K562 (cell line): ENCODE results near the gene BCKDK. TPM values are rescaled to one million over a fixed set of nuclear protein-coding genes. Genes with fewer than 3 reads are reported as not detected.
A peak's percentile ranks its signal among the peaks of the same experiment; 100 is the strongest.

Source experiments
- ATAC-seq: fragments of 200-7000 bp; cut with Tn5 transposase; 3 replicates; pipeline ENCODE4 v1.9.1; 2020; ENCODE audit warnings: moderate library complexity
- BruUV-seq: library from RNA; stranded (reverse); fragments of 400-500 nt; replicated peaks from 2 replicates; lab custom pipeline; 2021; lab: Mats Ljungman, UMichigan
- CTCF ChIA-PET: fragments of 300-600 bp; formaldehyde crosslinking; extraction: SDS; loops from one replicate; lab custom pipeline; 2021; ENCODE audit warnings: low intra/inter-chr PET ratio; lab: Yijun Ruan, JAX
- POLR2A ChIA-PET: fragments of 300-600, 350-650 bp; sonication (Branson Sonifier 250); formaldehyde crosslinking; extraction: SDS; loops from one replicate; lab custom pipeline; 2021; ENCODE audit warnings: antibody characterized with exemption, inconsistent platforms; lab: Yijun Ruan, JAX
- DNase-seq, 4 experiments: peaks; one replicate each; pipeline versions ENCODE4 v3.0.0 to v3.0.0-alpha.2; 2011 to 2018; ENCODE audit warnings: low spot score in 3 of 4, mixed read lengths in 3 of 4; ENCODE audit errors: extremely low read depth in 1 of 4
- FAIRE-seq: peaks from 2 replicates; lab custom pipeline; 2011; peaks lifted over from hg19 to GRCh38; lab: Jason Lieb, UNC
- H2AFZ ChIP-seq: 2 replicates; pipeline ENCODE4 v1.6.0; 2011; ENCODE audit warnings: low read depth, low read length, control low read depth, inconsistent platforms
- H3K27ac ChIP-seq: fragments of 200-600 bp; 3 replicates; pipeline ENCODE4 v1.8.0; 2011; ENCODE audit warnings: low read depth, mild to moderate bottlenecking, control low read depth, inconsistent platforms, low read length, moderate library complexity, mixed read lengths; ENCODE audit errors: extremely low read depth
- H3K27me3 ChIP-seq, 2 experiments: fragments of 300-600 bp in 1 of 2; 2 replicates in 1 of 2; 3 replicates in 1 of 2; pipeline versions ENCODE4 v1.6.0 to v1.8.0; 2011; ENCODE audit warnings: inconsistent platforms in 2 of 2, low read length in 2 of 2, mild to moderate bottlenecking in 1 of 2, mixed read lengths in 1 of 2, moderate library complexity in 1 of 2; ENCODE audit not compliant: control insufficient read depth in 2 of 2, insufficient read depth in 2 of 2
- H3K36me3 ChIP-seq: fragments of 300-600 bp; 3 replicates; pipeline ENCODE4 v1.8.0; 2011; ENCODE audit warnings: mild to moderate bottlenecking, low read length, inconsistent platforms; ENCODE audit not compliant: control insufficient read depth, insufficient read depth
- H3K4me1 ChIP-seq, 2 experiments: fragments of 200-600 bp in 1 of 2; replicated peaks in 1 of 2; 2 replicates in 1 of 2; 3 replicates in 1 of 2; pipeline versions ENCODE4 v1.5.1 to v1.8.0; 2011; ENCODE audit warnings: inconsistent platforms in 2 of 2, low read length in 2 of 2, mild to moderate bottlenecking in 1 of 2, mixed read lengths in 1 of 2, moderate library complexity in 1 of 2; ENCODE audit not compliant: control insufficient read depth in 2 of 2, insufficient read depth in 2 of 2
- H3K4me2 ChIP-seq: 2 replicates; pipeline ENCODE4 v1.6.1; 2011; ENCODE audit warnings: low read length, control low read depth, inconsistent platforms, mixed read lengths; ENCODE audit not compliant: insufficient read depth
- H3K4me3 ChIP-seq: fragments of 200-600 bp; sonication (generic), shearing (Covaris generic); 2 replicates; pipeline ENCODE4 v1.5.1; 2016; ENCODE audit warnings: control low read depth, inconsistent platforms
- H3K79me2 ChIP-seq: fragments of 200-600 bp; 3 replicates; pipeline ENCODE4 v1.8.0; 2011; ENCODE audit warnings: low read length, inconsistent platforms; ENCODE audit not compliant: control insufficient read depth, insufficient read depth
- H3K9ac ChIP-seq, 2 experiments: 2 replicates each; pipeline versions ENCODE4 v1.6.0 to v1.6.1; 2011; ENCODE audit warnings: low read depth in 2 of 2, low read length in 2 of 2, control low read depth in 1 of 2, inconsistent platforms in 1 of 2, mild to moderate bottlenecking in 1 of 2, mixed read lengths in 1 of 2; ENCODE audit not compliant: insufficient read depth in 1 of 2
- H3K9me1 ChIP-seq: one replicate; pipeline ENCODE4 v1.6.0; 2011; ENCODE audit warnings: inconsistent platforms, mild to moderate bottlenecking, low read length, moderate library complexity; ENCODE audit not compliant: control insufficient read depth, insufficient read depth
- H3K9me3 ChIP-seq: replicated peaks from 2 replicates; pipeline ENCODE4 v1.5.1; 2011; ENCODE audit warnings: low read depth, low read length, inconsistent platforms; ENCODE audit not compliant: control insufficient read depth, insufficient read depth
- H4K20me1 ChIP-seq: replicated peaks from 2 replicates; pipeline ENCODE4 v1.6.1; 2011; ENCODE audit warnings: low read length, inconsistent platforms, mixed read lengths; ENCODE audit not compliant: control insufficient read depth, insufficient read depth
- ETV1 ChIP-seq: fragments of 450-650 bp; conservative IDR thresholded peaks from 2 replicates; pipeline ENCODE4 v1.6.1; 2016; ENCODE audit warnings: missing genetic modification characterization, control low read depth, low read depth, missing compliant biosample characterization
- HDAC2 ChIP-seq: fragments of 450-650 bp; IDR thresholded peaks from 2 replicates; pipeline ENCODE4 v1.6.1; 2016; ENCODE audit warnings: mild to moderate bottlenecking
- MEF2D ChIP-seq: conservative IDR thresholded peaks from 2 replicates; pipeline ENCODE4 v1.6.1; 2016; ENCODE audit warnings: low read depth, missing genetic modification characterization, missing compliant biosample characterization
- MIER1 ChIP-seq: fragments of 450-650 bp; IDR thresholded peaks from 2 replicates; pipeline ENCODE4 v1.6.1; 2016; ENCODE audit warnings: antibody characterized with exemption, mild to moderate bottlenecking, low read depth
- PHF21A ChIP-seq: fragments of 450-650 bp; IDR thresholded peaks from 2 replicates; pipeline ENCODE4 v1.6.1; 2017; ENCODE audit warnings: low read depth, borderline replicate concordance
- SNRNP70 ChIP-seq: fragments of 200-400 bp; formaldehyde crosslinking; optimal IDR thresholded peaks from 2 replicates; pipeline ENCODE3; 2017; ENCODE audit warnings: low read depth, low read length
- TFAP4 ChIP-seq: sonication (generic); formaldehyde crosslinking; IDR thresholded peaks from 2 replicates; pipeline ENCODE4 v1.8.0; 2022; ENCODE audit warnings: missing genetic modification reagents, mild to moderate bottlenecking, moderate library complexity, borderline replicate concordance
- XRCC5 ChIP-seq: fragments of 200-400 bp; formaldehyde crosslinking; IDR thresholded peaks from 2 replicates; pipeline ENCODE4 v1.6.1; 2017; ENCODE audit warnings: low read depth, mild to moderate bottlenecking, low read length
- ZNF592 ChIP-seq: fragments of 450-650 bp; IDR thresholded peaks from 2 replicates; pipeline ENCODE4 v1.6.1; 2017; ENCODE audit warnings: antibody characterized with exemption, mild to moderate bottlenecking
- ZNF780A ChIP-seq: fragments of 250-450 bp; sonication (Bioruptor Pico); IDR thresholded peaks from 2 replicates; pipeline ENCODE4 v1.5.0; 2021; ENCODE audit warnings: mild to moderate bottlenecking
- WGBS: fragments of 100-300 bp; shearing (Covaris generic); methylation state at CpG from one replicate; pipeline ENCODE4 v1.1.6; 2016; ENCODE audit warnings: low coverage, mixed read lengths; ENCODE audit not compliant: insufficient coverage; ENCODE audit errors: missing lambda C conversion rate; 5-methylcytosine and 5-hydroxymethylcytosine counted together
- in situ Hi-C: fragments of 300-500 bp; cut with MboI; formaldehyde crosslinking; loops from 4 replicates; pipeline ENCODE4 v1.15.0; 2018; ENCODE audit warnings: inconsistent platforms, mixed read lengths
- intact Hi-C: fragments of 100-400 bp; cut with micrococcal nuclease; formaldehyde crosslinking; loops from 2 replicates; pipeline ENCODE4 v1.14.2; 2022
- polyA plus RNA-seq, 8 experiments: library from polyadenylated mRNA; depleted of rRNA in 4 of 8; stranded (reverse) in 5 of 8; unstranded in 3 of 8; fragments of >200 nt; fragmentation: Nextera tagmentation in 2 of 8; fragmentation: Illumina TruSeq in 1 of 8; extraction: Ambion mirVana in 2 of 8; extraction: Trizol in 1 of 8; gene quantifications; 2 replicates each; pipeline versions ENCODE4 v1.2.1 to v1.2.3, GENCODE V29; 2011 to 2014; ENCODE audit warnings: inconsistent platforms in 1 of 8, missing spikeins in 1 of 8
- total RNA-seq, 7 experiments: library from RNA; depleted of rRNA in 6 of 7; stranded (reverse); fragments of >200 nt in 6 of 7; fragmentation: Illumina TruSeq in 2 of 7; extraction: Trizol in 2 of 7; gene quantifications; 2 replicates each; pipeline versions ENCODE4 v1.2.1 to v1.2.3, GENCODE V29; 2011 to 2021; ENCODE audit warnings: low replicate concordance in 1 of 7
- TF ChIP-seq, protein P1 (sequence below): sonication (generic); formaldehyde crosslinking; IDR thresholded peaks from 2 replicates; pipeline ENCODE4 v1.5.0; 2020; ENCODE audit warnings: missing genetic modification reagents
- TF ChIP-seq, protein P2 (sequence below): fragments of 250-450 bp; sonication (Bioruptor Pico); IDR thresholded peaks from 2 replicates; pipeline ENCODE4 v1.8.0; 2022; ENCODE audit warnings: moderate library complexity, mild to moderate bottlenecking, inconsistent platforms
- TF ChIP-seq, protein P3 (sequence below), 2 experiments: fragments of 450-650 bp in 1 of 2; sonication (generic) in 1 of 2; formaldehyde crosslinking; conservative IDR thresholded peaks; 2 replicates each; pipeline versions ENCODE4 v1.4.0 to v1.8.1; 2020 to 2022; ENCODE audit warnings: mild to moderate bottlenecking in 1 of 2, missing genetic modification reagents in 1 of 2

The BCKDK gene
- total and polyA plus RNA-seq, 9 of the 15 experiments (the other 6 are each of a cell fraction or from before 2014, with no cell fraction given), result 0.58 to 34.8 (median 13.1) TPM

DNA sequence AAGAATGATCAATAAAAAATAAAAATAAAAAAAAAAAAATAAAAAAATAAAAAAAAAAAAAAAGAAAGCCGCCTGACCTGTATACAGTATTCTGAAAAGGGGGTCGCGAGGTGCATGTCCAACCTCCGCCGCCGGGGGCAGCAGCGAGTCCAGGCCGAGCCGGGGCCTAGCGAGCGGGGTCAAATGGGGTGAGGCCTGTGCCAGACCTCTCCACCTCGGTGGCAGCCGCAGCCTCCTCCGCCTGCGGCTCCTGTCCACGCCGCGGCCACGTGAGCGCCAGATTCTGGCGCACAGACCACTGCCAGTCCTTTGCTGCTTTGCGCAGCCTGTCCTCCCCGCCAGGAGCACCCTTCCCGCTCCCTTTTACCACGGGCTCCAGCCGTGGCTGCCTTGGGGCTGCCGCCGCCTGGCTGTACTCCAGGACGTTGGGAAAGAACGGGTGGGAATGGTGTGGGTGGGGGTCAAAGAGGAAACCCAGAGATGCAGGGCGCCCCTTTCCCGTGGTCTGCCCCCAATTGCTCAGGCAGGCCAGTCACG, 2.4 kb upstream of the BCKDK start:
- ChIA-PET CTCF (interaction anchor here (0.6 kb wide), 1 partner anchor 217 kb away, joined by 3 read pairs; no protein-coding TSS in a partner anchor), POLR2A (no interaction called here)
- Histone ChIP-seq H4K20me1 (no peaks in the 10 kb centered on the region), H3K4me3 (no peak overlapping the region), H3K9me1 (no peaks in the 10 kb centered on the region), H3K27ac (peak overlapping the region; percentile 79), H3K9me3 (no peaks in the 10 kb centered on the region), H3K79me2 (peaks cover 13% of the 10 kb centered on the region), H3K36me3 (peaks cover 16% of the 10 kb centered on the region; the same call in 2 of the 3 replicates), H3K9ac (peak overlapping the region; percentile 62 to 95), H3K27me3 (no peaks in the 10 kb centered on the region), H3K4me1 (peaks cover 13 to 33% of the 10 kb centered on the region in 2 experiments), H3K4me2 (0 out of 2 replicates have a peak overlapping the region, but pooled peaks have one; percentile 37), H2AFZ (peak overlapping the region; percentile 98)
- ATAC-seq (peak; percentile 82), FAIRE-seq (peak; percentile 64), DNase-seq (peak; percentile 87 to 89 (median 87))
- WGBS, result 7% methylated on average over 28 of the region's 33 CpGs
- no TSS peak for BruUV-seq
- in situ Hi-C loops (no loop called here), intact Hi-C loops (loop anchor here (5.0 kb wide), 1 partner anchor 37 kb away; no protein-coding TSS in a partner anchor)
- TF ChIP-seq ZNF592 (peak; percentile 97), ZNF780A (CRISPR knock-in tag) (no peak), SNRNP70 (no peak), PHF21A (0 out of 2 replicates have a peak, but pooled peaks have one; percentile 14), XRCC5 (0 out of 2 replicates have a peak, but pooled peaks have one; percentile 40), MIER1 (0 out of 2 replicates have a peak, but pooled peaks have one; percentile 11), MEF2D (tag) (0 out of 2 replicates have a peak, but pooled peaks have one; percentile 20), ETV1 (peak; percentile 44; the same call in 1 of the 2 replicates), HDAC2 (0 out of 2 replicates have a peak, but pooled peaks have one; percentile 37), TFAP4 (CRISPR knock-in tag) (peak; percentile 80)
- TF ChIP-seq, protein P1, sequence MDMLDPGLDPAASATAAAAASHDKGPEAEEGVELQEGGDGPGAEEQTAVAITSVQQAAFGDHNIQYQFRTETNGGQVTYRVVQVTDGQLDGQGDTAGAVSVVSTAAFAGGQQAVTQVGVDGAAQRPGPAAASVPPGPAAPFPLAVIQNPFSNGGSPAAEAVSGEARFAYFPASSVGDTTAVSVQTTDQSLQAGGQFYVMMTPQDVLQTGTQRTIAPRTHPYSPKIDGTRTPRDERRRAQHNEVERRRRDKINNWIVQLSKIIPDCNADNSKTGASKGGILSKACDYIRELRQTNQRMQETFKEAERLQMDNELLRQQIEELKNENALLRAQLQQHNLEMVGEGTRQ (CRISPR knock-in tag), result peak; percentile 51
- TF ChIP-seq, protein P2, sequence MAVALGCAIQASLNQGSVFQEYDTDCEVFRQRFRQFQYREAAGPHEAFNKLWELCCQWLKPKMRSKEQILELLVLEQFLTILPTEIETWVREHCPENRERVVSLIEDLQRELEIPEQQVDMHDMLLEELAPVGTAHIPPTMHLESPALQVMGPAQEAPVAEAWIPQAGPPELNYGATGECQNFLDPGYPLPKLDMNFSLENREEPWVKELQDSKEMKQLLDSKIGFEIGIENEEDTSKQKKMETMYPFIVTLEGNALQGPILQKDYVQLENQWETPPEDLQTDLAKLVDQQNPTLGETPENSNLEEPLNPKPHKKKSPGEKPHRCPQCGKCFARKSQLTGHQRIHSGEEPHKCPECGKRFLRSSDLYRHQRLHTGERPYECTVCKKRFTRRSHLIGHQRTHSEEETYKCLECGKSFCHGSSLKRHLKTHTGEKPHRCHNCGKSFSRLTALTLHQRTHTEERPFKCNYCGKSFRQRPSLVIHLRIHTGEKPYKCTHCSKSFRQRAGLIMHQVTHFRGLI (CRISPR knock-in tag), result no peak
- TF ChIP-seq, protein P3, sequence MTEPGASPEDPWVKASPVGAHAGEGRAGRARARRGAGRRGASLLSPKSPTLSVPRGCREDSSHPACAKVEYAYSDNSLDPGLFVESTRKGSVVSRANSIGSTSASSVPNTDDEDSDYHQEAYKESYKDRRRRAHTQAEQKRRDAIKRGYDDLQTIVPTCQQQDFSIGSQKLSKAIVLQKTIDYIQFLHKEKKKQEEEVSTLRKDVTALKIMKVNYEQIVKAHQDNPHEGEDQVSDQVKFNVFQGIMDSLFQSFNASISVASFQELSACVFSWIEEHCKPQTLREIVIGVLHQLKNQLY (CRISPR knock-in tag; conservative IDR thresholded peaks at IDR 0.05), result peak; percentile 98 to 99
